ENCODE measurements around the gene MAGEA9B.
A peak's percentile ranks its signal among the peaks of the same experiment; 100 is the strongest.
"Not testable (repeated sequence)": the region's sequence is repeated elsewhere in the genome, so short reads cannot be mapped to it uniquely, and the experiment has no call there.

The MAGEA9B gene

GRCh38 chrX:149570668-149571067, 16.6 kb downstream of the MAGEA9B start:
- no peak for DNase-seq

- DNase-seq, result no peak
Observed at GRCh38 chrX:149569770-149570169, 17.5 kb downstream of the MAGEA9B start.

- no peak for DNase-seq
Observed at GRCh38 chrX:149568701-149569296, 18.5 kb downstream of the MAGEA9B start.

GRCh38 chrX:149567621-149568417, 19.4 kb downstream of the MAGEA9B start:
- no peak for DNase-seq

- DNase-seq, result no peak
Observed at GRCh38 chrX:149563359-149563758, 23.9 kb downstream of the MAGEA9B start.

- DNase-seq, result not testable (repeated sequence)
Observed at GRCh38 chrX:149555251-149555650, 32.0 kb downstream of the MAGEA9B start.

GRCh38 chrX:149551939-149552248, 35.4 kb downstream of the MAGEA9B start:
- DNase-seq, result not testable (repeated sequence)

GRCh38 chrX:149551245-149551938, 35.9 kb downstream of the MAGEA9B start:
- not testable (repeated sequence) for DNase-seq

- DNase-seq, result not testable (repeated sequence)
Observed at GRCh38 chrX:149550454-149550853, 36.8 kb downstream of the MAGEA9B start.

- not testable (repeated sequence) for DNase-seq
Observed at GRCh38 chrX:149549701-149550100, 37.6 kb downstream of the MAGEA9B start, which contains the start of gene HSFX3. HSFX3 (minus strand) TSS chrX:149549924; CDS start chrX:149549852, 72 bp downstream.

- DNase-seq, result not testable (repeated sequence)
Observed at GRCh38 chrX:149547782-149548181, 39.5 kb downstream of the MAGEA9B start.

- not testable (repeated sequence) for DNase-seq
Observed at GRCh38 chrX:149546962-149547361, 40.3 kb downstream of the MAGEA9B start.

- DNase-seq, result not testable (repeated sequence)
Observed at GRCh38 chrX:149545545-149546543, 41.4 kb downstream of the MAGEA9B start.

- DNase-seq, result no peak
Observed at GRCh38 chrX:149541521-149542047, 45.7 kb downstream of the MAGEA9B start.

- peak; percentile 93 for DNase-seq
Observed at GRCh38 chrX:149540621-149541520, 46.4 kb downstream of the MAGEA9B start, which contains the start of gene EOLA1. EOLA1 (plus strand) TSS chrX:149541012; CDS start chrX:149545631, 4,619 bp downstream.

- peak; percentile 66 for DNase-seq
Observed at GRCh38 chrX:149540131-149540620, 47.1 kb downstream of the MAGEA9B start.

GRCh38 chrX:149539283-149540130, 47.8 kb downstream of the MAGEA9B start:
- peak; percentile 71 for DNase-seq

- DNase-seq, result not testable (repeated sequence)
Observed at GRCh38 chrX:149537474-149537873, 49.8 kb downstream of the MAGEA9B start.

GRCh38 chrX:149534926-149535602, 52.2 kb downstream of the MAGEA9B start:
- not testable (repeated sequence) for DNase-seq

Data from NCI-H524 treated with DMSO at 0.1 percent for 48 hours (cell line).